Measurements from ENCODE around the gene ZNF740. TPM values are rescaled to one million over a fixed set of nuclear protein-coding genes. Genes with fewer than 3 reads are reported as not detected.

Gene ZNF740
- total RNA-seq, 1 experiment from 2014 or later = 41.2 TPM

DNA sequence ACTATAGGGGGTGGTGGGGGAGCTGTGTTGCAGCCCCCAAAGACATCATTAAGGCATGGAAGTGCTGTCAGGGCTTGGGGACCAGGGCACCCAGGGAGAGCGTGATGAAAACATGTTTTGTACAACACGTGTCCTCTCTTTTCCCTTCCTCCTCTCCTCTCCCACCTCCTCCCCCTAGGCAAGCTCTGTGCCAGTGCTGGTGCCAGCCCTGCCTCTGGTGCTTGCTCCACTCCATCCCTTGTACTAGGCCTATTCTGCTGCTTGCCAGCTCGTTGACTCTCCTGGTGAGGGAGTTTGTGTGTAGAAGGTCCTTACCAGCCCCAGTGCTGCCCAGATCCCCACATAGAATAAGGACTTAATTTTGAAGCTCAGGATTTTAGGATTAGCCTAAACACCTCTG is 54.6 kb downstream of the ZNF740 start:
- peaks cover 16% of the 10 kb centered on the region for H3K23me2 ChIP-seq (ENCODE audit: insufficient read length, low read depth, low read length, poor library complexity, severe bottlenecking)
- no peak overlapping the region for H2BK20ac ChIP-seq (ENCODE audit: low read depth, low read length, poor library complexity, severe bottlenecking)
- H3K18ac ChIP-seq (ENCODE audit: insufficient read length, low read depth, low read length) = no peak overlapping the region
- no peak overlapping the region for H4K91ac ChIP-seq (ENCODE audit: insufficient read length, low read depth, low read length)
- no peak overlapping the region for H3K23ac ChIP-seq (ENCODE audit: insufficient read length, low read depth, low read length)
- peaks cover 61 to 65% of the 10 kb centered on the region in 2 experiments for H3K4me1 Mint-ChIP-seq
- no peak overlapping the region for H3K27ac ChIP-seq (ENCODE audit: insufficient read length, low read depth, low read length)
- peaks cover 12% of the 10 kb centered on the region for H3K27me3 Mint-ChIP-seq (ENCODE audit: low read depth)
- no peak overlapping the region for H2BK5ac ChIP-seq (ENCODE audit: insufficient read length, low read length)
- H3K4ac ChIP-seq (ENCODE audit: low read depth, low read length) = no peak overlapping the region
- H3K56ac ChIP-seq (ENCODE audit: insufficient read length, low read depth, low read length) = no peak overlapping the region
- no peak overlapping the region for H3T11ph ChIP-seq (ENCODE audit: low read length)
- no peak for DNase-seq
- H3K4me1 ChIP-seq (ENCODE audit: insufficient read depth, low read length) = peaks cover 22% of the 10 kb centered on the region; the same call in 1 of the 2 replicates
- H4K20me1 ChIP-seq (ENCODE audit: control insufficient read depth, insufficient read depth, insufficient read length) = no peaks in the 10 kb centered on the region
- no peaks in the 10 kb centered on the region for H3K9me3 ChIP-seq (ENCODE audit: control insufficient read depth, low read depth, low read length)
- no peak overlapping the region for H3K4me2 ChIP-seq (ENCODE audit: insufficient read depth, insufficient read length, low read length)
- H2BK12ac ChIP-seq (ENCODE audit: insufficient read length, low read depth, low read length) = no peak overlapping the region
- no peak for TF ChIP-seq CTCF (conservative IDR thresholded peaks at IDR 0.05)
- H3K27me3 ChIP-seq (ENCODE audit: insufficient read depth, low read length) = peaks cover 3% of the 10 kb centered on the region
- no peak overlapping the region for H3K9ac ChIP-seq (ENCODE audit: extremely low read depth, insufficient read length, low read length)
- H3K14ac ChIP-seq (ENCODE audit: insufficient read depth, low read length) = no peak overlapping the region
- no peak overlapping the region for H2AFZ ChIP-seq (ENCODE audit: low read length)
- H3K36me3 Mint-ChIP-seq (ENCODE audit: insufficient read depth in 1 of 3, low read depth in 3 of 3) = no peaks in the 10 kb centered on the region
- no peak overlapping the region for H2BK15ac ChIP-seq (ENCODE audit: low read depth, low read length)
- peak overlapping the region in 1 of 2 experiments; percentile 57; a peak in 2 of 5 replicates for H3K4me3 Mint-ChIP-seq
- H3K9me3 Mint-ChIP-seq = no peaks in the 10 kb centered on the region; a peak in 1 of 5 replicates
- H4K5ac ChIP-seq (ENCODE audit: insufficient read length, low read depth, low read length) = no peak overlapping the region
- H3K27ac Mint-ChIP-seq = peak overlapping the region in 2 of 3 experiments; percentile 24 to 91; a peak in 3 of 7 replicates
- no peak overlapping the region for H4K8ac ChIP-seq (replicated peaks; ENCODE audit: insufficient read length, low read depth, low read length)
- no peak overlapping the region for H2BK120ac ChIP-seq (ENCODE audit: low read depth, low read length, poor library complexity, severe bottlenecking)
- H2AK5ac ChIP-seq (ENCODE audit: insufficient read length, low read length) = no peak overlapping the region
- no peaks in the 10 kb centered on the region; the same call in 1 of the 2 replicates for H3K79me2 ChIP-seq (ENCODE audit: insufficient read depth, low read length)
- no CpG with 5 or more reads among the region's 3 CpGs for WGBS (ENCODE audit: extremely low coverage, insufficient read length, low lambda C conversion rate)
- no peaks in the 10 kb centered on the region for H3K79me1 ChIP-seq (ENCODE audit: insufficient read depth, low read depth, low read length, poor library complexity, severe bottlenecking)
